Ecto neural progenitor cell (in vitro differentiated cells): ENCODE data around the gene WDR38.

Experiments used
- DNase-seq: peaks from one replicate; pipeline ENCODE4 v3.0.0-alpha.2; 2018; ENCODE audit warnings: low spot score

The WDR38 gene

GRCh38 chr9:124882231-124882630, 29.0 kb downstream of the WDR38 start:
- no peak for DNase-seq

GRCh38 chr9:124884376-124884775, 31.1 kb downstream of the WDR38 start:
- DNase-seq, result no peak

- DNase-seq, result no peak
These were observed 32.3 kb downstream of the WDR38 start for GRCh38 chr9:124885551-124885950.

GRCh38 chr9:124886461-124886860, 33.2 kb downstream of the WDR38 start:
- DNase-seq, result no peak

- no peak for DNase-seq
These were observed 33.7 kb downstream of the WDR38 start for GRCh38 chr9:124886866-124887492.

GRCh38 chr9:124887832-124888231, 34.6 kb downstream of the WDR38 start:
- no peak for DNase-seq

- no peak for DNase-seq
These were observed 35.7 kb downstream of the WDR38 start for GRCh38 chr9:124889006-124889405.

DNA sequence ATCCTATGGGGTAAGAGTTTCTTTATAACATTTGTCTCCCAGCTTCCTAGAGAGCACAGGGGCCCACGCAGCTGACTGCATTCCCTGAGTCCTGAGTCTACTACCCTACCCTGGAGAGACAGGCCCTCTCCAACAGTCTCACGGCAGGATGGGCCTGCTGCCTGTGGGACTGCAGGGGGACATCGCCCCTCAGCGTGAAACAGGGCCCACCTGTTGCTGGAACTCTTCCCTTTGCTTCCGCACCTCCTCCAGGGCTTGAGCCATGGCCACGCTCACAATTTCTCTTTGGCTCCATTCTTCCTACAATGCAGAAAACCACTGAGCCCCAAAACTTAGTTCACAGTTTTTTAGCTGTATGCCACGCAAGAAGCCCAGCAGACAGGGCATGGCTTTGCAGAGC, 36.9 kb downstream of the WDR38 start:
- no peak for DNase-seq

- no peak for DNase-seq
These were observed 40.9 kb downstream of the WDR38 start for GRCh38 chr9:124894035-124894740.

DNA sequence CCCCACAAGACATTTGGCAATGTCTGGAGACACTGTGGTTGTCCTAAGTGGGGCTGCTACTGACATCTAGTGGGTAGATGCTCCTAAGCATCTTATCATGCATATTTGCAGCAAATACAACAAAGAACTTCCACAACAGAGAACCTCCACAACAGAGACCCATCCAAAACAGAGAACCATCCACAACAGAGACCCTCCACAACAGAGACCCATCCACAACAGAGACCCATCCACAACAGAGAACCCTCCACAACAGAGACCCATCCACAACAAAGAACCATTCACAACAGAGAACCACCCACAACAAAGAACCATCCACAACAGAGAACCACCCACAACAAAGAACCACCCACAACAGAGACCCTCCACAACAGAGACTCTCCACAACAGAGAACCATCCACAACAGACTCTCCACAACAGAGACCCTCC, 41.5 kb downstream of the WDR38 start:
- DNase-seq, result no peak

- no peak for DNase-seq
These were observed 44.6 kb downstream of the WDR38 start for GRCh38 chr9:124897570-124898460.

DNA sequence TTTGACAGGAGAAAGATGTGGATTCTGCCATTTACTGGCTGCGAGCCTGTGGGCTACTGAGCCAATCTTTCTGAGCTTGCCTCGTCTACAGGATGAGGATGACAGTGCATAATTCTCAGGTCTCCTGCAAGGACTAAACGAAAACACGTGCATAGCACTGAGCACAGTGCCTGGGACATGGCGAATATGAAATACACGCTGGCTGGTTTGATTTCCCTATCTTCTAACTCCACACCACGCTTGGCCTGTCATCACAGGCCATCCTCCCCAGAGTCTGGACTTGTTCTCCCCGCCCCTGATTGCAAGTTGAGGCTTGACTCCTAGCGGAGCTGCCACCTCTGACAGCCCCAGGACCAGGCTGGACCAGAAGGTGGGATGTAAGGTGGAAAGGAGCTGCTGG, 46.6 kb downstream of the WDR38 start:
- no peak for DNase-seq

DNA sequence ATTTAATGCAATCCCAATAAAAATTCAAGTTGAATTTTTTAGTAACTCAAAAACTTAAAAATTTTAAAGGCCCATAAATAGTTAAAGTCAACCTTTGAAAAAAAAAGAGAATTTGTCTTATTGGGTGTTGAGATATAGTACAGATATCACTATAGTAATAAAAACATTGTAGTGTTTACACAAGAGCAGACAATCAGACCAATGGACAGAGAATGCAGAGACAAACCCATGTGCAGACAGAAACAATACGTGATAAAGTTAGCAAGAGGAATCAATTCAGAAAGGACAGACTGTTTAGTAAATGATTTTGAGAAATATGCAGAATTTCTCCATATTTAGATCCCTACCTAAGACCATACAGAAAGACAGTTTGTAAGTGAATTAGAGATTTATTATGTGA, 53.7 kb downstream of the WDR38 start:
- DNase-seq, result no peak
